SK-N-SH (cell line): ENCODE measurements around the gene RNLS. TPM values are rescaled to one million over a fixed set of nuclear protein-coding genes. Genes with fewer than 3 reads are reported as not detected.

ENCODE experiments used
- CTCF ChIA-PET: fragments of 300-600, 350-600 bp; formaldehyde crosslinking; extraction: SDS; loops from one replicate; lab custom pipeline; 2021; lab: Yijun Ruan, JAX
- POLR2A ChIA-PET: fragments of 350-600 bp; sonication (Branson Sonifier 250); formaldehyde crosslinking; extraction: SDS; loops from one replicate; lab custom pipeline; 2020; ENCODE audit warnings: antibody characterized with exemption, inconsistent platforms; lab: Yijun Ruan, JAX
- DNase-seq: peaks from one replicate; pipeline ENCODE4 v3.0.0; 2012
- H2AFZ ChIP-seq: fragments of 200-600 bp; sonication (generic); 2 replicates; pipeline ENCODE4 v1.8.1; 2016; ENCODE audit warnings: antibody characterized with exemption, mild to moderate bottlenecking, low read depth
- H3F3A ChIP-seq: fragments of 200-600 bp; sonication (generic); replicated peaks from 2 replicates; pipeline ENCODE3; 2016; ENCODE audit warnings: antibody characterized with exemption, mild to moderate bottlenecking; ENCODE audit not compliant: insufficient read depth
- H3K27ac ChIP-seq, 2 experiments: fragments of 200-500 bp in 1 of 2; fragments of 200-600 bp in 1 of 2; sonication (Bioruptor generic) in 1 of 2; sonication (generic), shearing (Covaris generic) in 1 of 2; 2 replicates each; pipeline versions ENCODE4 v1.5.1 to v1.6.1; 2014 to 2016; ENCODE audit warnings: low read depth in 2 of 2, inconsistent platforms in 1 of 2, low read length in 1 of 2, mild to moderate bottlenecking in 1 of 2, mixed read lengths in 1 of 2
- H3K27me3 ChIP-seq: fragments of 200-600 bp; sonication (generic), shearing (Covaris generic); 2 replicates; pipeline ENCODE4 v1.6.1; 2016; ENCODE audit warnings: mixed run types; ENCODE audit not compliant: insufficient read depth
- H3K36me3 ChIP-seq, 2 experiments: fragments of 200-500 bp in 1 of 2; fragments of 200-600 bp in 1 of 2; sonication (Bioruptor generic) in 1 of 2; sonication (generic) in 1 of 2; replicated peaks in 1 of 2; 2 replicates each; pipeline versions ENCODE3 to v1.5.1; 2014 to 2016; ENCODE audit warnings: low read length in 1 of 2, mild to moderate bottlenecking in 1 of 2; ENCODE audit not compliant: insufficient read depth in 2 of 2, control insufficient read depth in 1 of 2
- H3K4me1 ChIP-seq, 2 experiments: fragments of 200-500 bp in 1 of 2; fragments of 200-600 bp in 1 of 2; sonication (Bioruptor generic) in 1 of 2; sonication (generic), shearing (Covaris generic) in 1 of 2; 2 replicates each; pipeline versions ENCODE4 v1.5.1 to v1.6.1; 2014 to 2016; ENCODE audit warnings: low read depth in 1 of 2, low read length in 1 of 2, mixed run types in 1 of 2; ENCODE audit not compliant: insufficient read depth in 2 of 2, control insufficient read depth in 1 of 2
- H3K4me2 ChIP-seq: fragments of 200-600 bp; sonication (generic), shearing (Covaris generic); 2 replicates; pipeline ENCODE4 v1.6.1; 2017; ENCODE audit warnings: mixed run types
- H3K4me3 ChIP-seq, 2 experiments: fragments of 200-500 bp in 1 of 2; fragments of 200-600 bp in 1 of 2; sonication (Bioruptor generic) in 1 of 2; sonication (generic), shearing (Covaris generic) in 1 of 2; 2 replicates each; pipeline versions ENCODE4 v1.5.1 to v1.8.1; 2014 to 2016; ENCODE audit warnings: low read depth in 2 of 2, inconsistent platforms in 1 of 2, low read length in 1 of 2, mild to moderate bottlenecking in 1 of 2, mixed read lengths in 1 of 2, moderate library complexity in 1 of 2
- H3K79me2 ChIP-seq: fragments of 200-600 bp; sonication (generic); 2 replicates; pipeline ENCODE4 v1.8.1; 2017; ENCODE audit warnings: mild to moderate bottlenecking; ENCODE audit not compliant: insufficient read depth
- H3K9ac ChIP-seq: fragments of 200-600 bp; sonication (generic); 2 replicates; pipeline ENCODE4 v1.6.1; 2017; ENCODE audit warnings: mixed run types
- H3K9me2 ChIP-seq: fragments of 200-600 bp; sonication (generic); 2 replicates; pipeline ENCODE4 v1.6.1; 2017; ENCODE audit warnings: mixed run types
- H3K9me3 ChIP-seq: fragments of 200-600 bp; sonication (generic); 2 replicates; pipeline ENCODE4 v1.6.1; 2017; ENCODE audit warnings: mixed run types, mild to moderate bottlenecking, moderate library complexity
- H4K20me1 ChIP-seq: fragments of 200-600 bp; sonication (generic); 2 replicates; pipeline ENCODE4 v1.6.1; 2017; ENCODE audit warnings: mild to moderate bottlenecking, mixed run types; ENCODE audit not compliant: insufficient read depth
- ELF1 ChIP-seq: IDR thresholded peaks from 2 replicates; pipeline ENCODE4 v1.4.0; 2012
- FOSL2 ChIP-seq: IDR thresholded peaks from 2 replicates; pipeline ENCODE4 v1.4.0; 2012; ENCODE audit warnings: low read depth, mild to moderate bottlenecking, moderate library complexity, borderline replicate concordance
- FOXJ3 ChIP-seq: sonication (generic); formaldehyde crosslinking; IDR thresholded peaks from 2 replicates; pipeline ENCODE4 v1.5.1; 2020; ENCODE audit warnings: mild to moderate bottlenecking, missing genetic modification reagents
- GATA2 ChIP-seq: sonication (generic); formaldehyde crosslinking; IDR thresholded peaks from 2 replicates; pipeline ENCODE4 v1.5.0; 2020; ENCODE audit warnings: mild to moderate bottlenecking, missing genetic modification reagents
- JUND ChIP-seq: IDR thresholded peaks from 2 replicates; pipeline ENCODE4 v1.4.0; 2012
- MEF2A ChIP-seq: IDR thresholded peaks from 2 replicates; pipeline ENCODE4 v1.4.0; 2012; ENCODE audit warnings: low read depth, borderline replicate concordance
- MXI1 ChIP-seq: IDR thresholded peaks from 2 replicates; pipeline ENCODE4 v1.6.1; 2012; ENCODE audit warnings: mild to moderate bottlenecking, low read depth, low read length, improper control_type of control experiment
- NRF1 ChIP-seq: IDR thresholded peaks from 2 replicates; pipeline ENCODE4 v1.6.1; 2012; ENCODE audit warnings: low read depth, mild to moderate bottlenecking, low read length
- RAD21 ChIP-seq: IDR thresholded peaks from 2 replicates; pipeline ENCODE4 v1.6.1; 2012; ENCODE audit warnings: mild to moderate bottlenecking, low read length
- RCOR1 ChIP-seq: fragments of 150-350 bp; IDR thresholded peaks from 2 replicates; pipeline ENCODE4 v1.6.1; 2017; ENCODE audit warnings: antibody characterized with exemption, low read length
- RFX5 ChIP-seq: IDR thresholded peaks from 2 replicates; pipeline ENCODE4 v1.6.1; 2012; ENCODE audit warnings: mild to moderate bottlenecking, improper control_type of control experiment, low read length
- RXRA ChIP-seq: IDR thresholded peaks from 2 replicates; pipeline ENCODE4 v1.4.0; 2012; ENCODE audit warnings: low read depth, mild to moderate bottlenecking, borderline replicate concordance
- SIN3A ChIP-seq: IDR thresholded peaks from 2 replicates; pipeline ENCODE4 v1.6.1; 2012; ENCODE audit warnings: low read depth, mild to moderate bottlenecking, low read length, moderate library complexity, borderline replicate concordance
- SMC3 ChIP-seq: IDR thresholded peaks from 2 replicates; pipeline ENCODE4 v1.6.1; 2012; ENCODE audit warnings: low read depth, low read length, improper control_type of control experiment
- TAF1 ChIP-seq: IDR thresholded peaks from 2 replicates; pipeline ENCODE4 v1.6.1; 2012; ENCODE audit warnings: low read depth, mild to moderate bottlenecking, low read length, moderate library complexity, borderline replicate concordance
- TEAD4 ChIP-seq: IDR thresholded peaks from 2 replicates; pipeline ENCODE4 v1.4.0; 2012; ENCODE audit warnings: mild to moderate bottlenecking, borderline replicate concordance; ENCODE audit not compliant: insufficient read depth
- YY1 ChIP-seq: IDR thresholded peaks from 2 replicates; pipeline ENCODE4 v1.4.0; 2012; ENCODE audit warnings: low read depth, mild to moderate bottlenecking
- ZBTB33 ChIP-seq: IDR thresholded peaks from 2 replicates; pipeline ENCODE4 v1.4.0; 2012; ENCODE audit warnings: low read depth, borderline replicate concordance
- WGBS: methylation state at CpG from one replicate; pipeline ENCODE4 v1.1.6; 2017; ENCODE audit warnings: low lambda C conversion rate; 5-methylcytosine and 5-hydroxymethylcytosine counted together
- polyA plus RNA-seq, 3 experiments: library from polyadenylated mRNA; depleted of rRNA; stranded (reverse); fragments of >200 nt; gene quantifications; 2 replicates each; pipeline ENCODE4 v1.2.3, GENCODE V29; 2012
- TF ChIP-seq, protein P1 (sequence below): fragments of 150-350 bp; IDR thresholded peaks from 2 replicates; pipeline ENCODE4 v1.6.1; 2017; ENCODE audit warnings: antibody characterized with exemption, low read length, low read depth, borderline replicate concordance
- TF ChIP-seq, protein P2 (sequence below): IDR thresholded peaks from 2 replicates; pipeline ENCODE4 v1.4.0; 2012; ENCODE audit warnings: low read depth

Gene RNLS
- polyA plus RNA-seq, 1 of the 3 experiments (the other 2 are of a cell fraction) = not detected

DNA sequence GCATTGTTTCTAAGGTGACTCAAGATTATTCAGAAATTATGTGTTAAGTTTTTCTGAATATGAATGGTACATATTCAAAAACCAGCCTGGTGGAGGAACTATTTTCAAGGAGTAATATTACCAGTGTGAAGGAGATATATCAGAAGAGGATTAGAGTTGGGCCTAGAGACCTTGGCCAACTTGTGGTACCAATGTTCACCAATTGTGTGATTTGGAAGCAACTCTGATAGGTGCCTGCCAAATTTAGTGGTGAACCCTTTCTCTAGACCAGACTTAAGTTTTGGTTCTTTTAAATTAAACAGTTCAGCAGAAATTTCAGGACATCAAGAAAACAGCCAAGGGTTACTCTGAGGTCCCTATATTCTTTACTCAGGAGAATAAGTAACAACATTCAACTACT lies 88.6 kb downstream of the RNLS start:
- Histone ChIP-seq H3F3A (no peaks in the 10 kb centered on the region), H3K4me3 (no peak overlapping the region)
- CTCF ChIA-PET = no interaction called here
- DNase-seq = no peak
- no peak for TF ChIP-seq YY1
- TF ChIP-seq SMC3 = no peak
- TF ChIP-seq FOXJ3 (CRISPR knock-in tag) = no peak
- TF ChIP-seq RAD21 = no peak
- TF ChIP-seq ELF1 = no peak
- no peak for TF ChIP-seq JUND
- TF ChIP-seq NRF1 = no peak
- TF ChIP-seq, protein P1, sequence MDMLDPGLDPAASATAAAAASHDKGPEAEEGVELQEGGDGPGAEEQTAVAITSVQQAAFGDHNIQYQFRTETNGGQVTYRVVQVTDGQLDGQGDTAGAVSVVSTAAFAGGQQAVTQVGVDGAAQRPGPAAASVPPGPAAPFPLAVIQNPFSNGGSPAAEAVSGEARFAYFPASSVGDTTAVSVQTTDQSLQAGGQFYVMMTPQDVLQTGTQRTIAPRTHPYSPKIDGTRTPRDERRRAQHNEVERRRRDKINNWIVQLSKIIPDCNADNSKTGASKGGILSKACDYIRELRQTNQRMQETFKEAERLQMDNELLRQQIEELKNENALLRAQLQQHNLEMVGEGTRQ = no peak
- TF ChIP-seq, all 33 proteins: peak for 0
- POLR2A ChIA-PET = no interaction called here
- H3K9ac ChIP-seq = no peak overlapping the region
- no peaks in the 10 kb centered on the region for H3K27me3 ChIP-seq
- H3K9me3 ChIP-seq = no peaks in the 10 kb centered on the region
- no peak overlapping the region for H3K27ac ChIP-seq
- no peaks in the 10 kb centered on the region for H4K20me1 ChIP-seq
- H3K79me2 ChIP-seq = no peaks in the 10 kb centered on the region
- H3K4me1 ChIP-seq = peaks cover under 1 to 8% of the 10 kb centered on the region in 2 experiments; a peak in 3 of 4 replicates
- no peaks in the 10 kb centered on the region for H3K9me2 ChIP-seq
- no peak overlapping the region for H3K4me2 ChIP-seq
- no peaks in the 10 kb centered on the region for H3K36me3 ChIP-seq
- H2AFZ ChIP-seq = no peak overlapping the region

GRCh38 chr10:88493691-88494483 lies 89.2 kb downstream of the RNLS start:
- H3K4me1 ChIP-seq = peaks cover 2 to 8% of the 10 kb centered on the region in 2 experiments; a peak in 3 of 4 replicates
- peak overlapping the region; percentile 49; the same call in 1 of the 2 replicates for H3K4me2 ChIP-seq
- peak overlapping the region; percentile 66; the same call in 1 of the 2 replicates for H2AFZ ChIP-seq
- ChIA-PET POLR2A (no interaction called here), CTCF (no interaction called here)
- H3K4me3 ChIP-seq = no peak overlapping the region; a peak in 1 of 4 replicates
- 54% methylated on average over 3 of the region's 3 CpGs for WGBS
- no peak for DNase-seq
- no peaks in the 10 kb centered on the region for H3K36me3 ChIP-seq
- no peaks in the 10 kb centered on the region for H4K20me1 ChIP-seq
- no peaks in the 10 kb centered on the region for H3K27me3 ChIP-seq
- no peaks in the 10 kb centered on the region for H3K9me3 ChIP-seq
- H3K9me2 ChIP-seq = no peaks in the 10 kb centered on the region
- no peak overlapping the region for H3K9ac ChIP-seq
- H3F3A ChIP-seq = no peaks in the 10 kb centered on the region
- no peaks in the 10 kb centered on the region for H3K79me2 ChIP-seq
- peak overlapping the region in 1 of 2 experiments; percentile 24; a peak in 2 of 4 replicates for H3K27ac ChIP-seq
- TF ChIP-seq, protein P2, sequence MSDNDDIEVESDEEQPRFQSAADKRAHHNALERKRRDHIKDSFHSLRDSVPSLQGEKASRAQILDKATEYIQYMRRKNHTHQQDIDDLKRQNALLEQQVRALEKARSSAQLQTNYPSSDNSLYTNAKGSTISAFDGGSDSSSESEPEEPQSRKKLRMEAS = no peak
- TF ChIP-seq FOXJ3 (CRISPR knock-in tag) (no peak), MXI1 (no peak), SIN3A (no peak), MEF2A (no peak), GATA2 (no peak), ZBTB33 (no peak), TAF1 (no peak), TEAD4 (no peak), RCOR1 (no peak), RXRA (no peak), FOSL2 (no peak), RFX5 (no peak), NRF1 (no peak), YY1 (no peak), JUND (no peak), RAD21 (no peak), SMC3 (no peak)
